Measurements from ENCODE around the gene SMAD1.
"Not testable (repeated sequence)": the region's sequence is repeated elsewhere in the genome, so short reads cannot be mapped to it uniquely, and the experiment has no call there.

SMAD1 gene

GRCh38 chr4:145566768-145567167 is 85.1 kb downstream of the SMAD1 start:
- Mint-ChIP-seq H3K27ac (no peak overlapping the region), H3K9me3 (no peaks in the 10 kb centered on the region), H3K4me3 (no peak overlapping the region), H3K27me3 (ENCODE audit: low read depth) (peaks cover 11% of the 10 kb centered on the region), H3K36me3 (ENCODE audit: low read depth) (no peaks in the 10 kb centered on the region), H3K4me1 (ENCODE audit: low read depth) (no peaks in the 10 kb centered on the region)
- no peak for DNase-seq (ENCODE audit: low spot score)

GRCh38 chr4:145567516-145567915 is 85.9 kb downstream of the SMAD1 start:
- peaks cover 11% of the 10 kb centered on the region for H3K27me3 Mint-ChIP-seq (ENCODE audit: low read depth)
- H3K9me3 Mint-ChIP-seq: peaks cover 6% of the 10 kb centered on the region
- no peaks in the 10 kb centered on the region for H3K36me3 Mint-ChIP-seq (ENCODE audit: low read depth)
- H3K27ac Mint-ChIP-seq: no peak overlapping the region
- H3K4me1 Mint-ChIP-seq (ENCODE audit: low read depth): no peaks in the 10 kb centered on the region
- no peak for DNase-seq (ENCODE audit: low spot score)
- no peak overlapping the region for H3K4me3 Mint-ChIP-seq

GRCh38 chr4:145574546-145574945 is 92.9 kb downstream of the SMAD1 start:
- not testable (repeated sequence) for H3K9me3 Mint-ChIP-seq; H3K4me1 Mint-ChIP-seq (ENCODE audit: low read depth)
- H3K27me3 Mint-ChIP-seq (ENCODE audit: low read depth): peaks cover 21% of the 10 kb centered on the region

GRCh38 chr4:145580906-145581305 is 99.3 kb downstream of the SMAD1 start:
- H3K27me3 Mint-ChIP-seq (ENCODE audit: low read depth): peaks cover 21% of the 10 kb centered on the region
- H3K27ac Mint-ChIP-seq: no peak overlapping the region
- no peaks in the 10 kb centered on the region for H3K4me1 Mint-ChIP-seq (ENCODE audit: low read depth)
- H3K9me3 Mint-ChIP-seq: no peaks in the 10 kb centered on the region
- H3K36me3 Mint-ChIP-seq (ENCODE audit: low read depth): no peaks in the 10 kb centered on the region
- H3K4me3 Mint-ChIP-seq: no peak overlapping the region
- no peak for DNase-seq (ENCODE audit: low spot score)

More at GRCh38 chr4:145574546-145574945, 92.9 kb downstream of the SMAD1 start:
- H3K4me3 Mint-ChIP-seq; DNase-seq (ENCODE audit: low spot score); H3K36me3 Mint-ChIP-seq (ENCODE audit: low read depth); H3K27ac Mint-ChIP-seq: not testable (repeated sequence)

GRCh38 chr4:145583191-145584055 is 101.8 kb downstream of the SMAD1 start:
- no peaks in the 10 kb centered on the region for H3K36me3 Mint-ChIP-seq (ENCODE audit: low read depth)
- no peaks in the 10 kb centered on the region for H3K9me3 Mint-ChIP-seq
- H3K27me3 Mint-ChIP-seq (ENCODE audit: low read depth): peaks cover 14% of the 10 kb centered on the region

GRCh38 chr4:145587088-145587754 is 105.6 kb downstream of the SMAD1 start:
- Mint-ChIP-seq H3K4me3 (no peak overlapping the region), H3K4me1 (ENCODE audit: low read depth) (no peaks in the 10 kb centered on the region), H3K9me3 (no peaks in the 10 kb centered on the region), H3K36me3 (ENCODE audit: low read depth) (no peaks in the 10 kb centered on the region), H3K27ac (no peak overlapping the region), H3K27me3 (ENCODE audit: low read depth) (peaks cover 20% of the 10 kb centered on the region)
- no peak for DNase-seq (ENCODE audit: low spot score)

More at GRCh38 chr4:145583191-145584055, 101.8 kb downstream of the SMAD1 start:
- no peak overlapping the region for H3K27ac Mint-ChIP-seq
- no peak for DNase-seq (ENCODE audit: low spot score)
- no peaks in the 10 kb centered on the region for H3K4me1 Mint-ChIP-seq (ENCODE audit: low read depth)
- H3K4me3 Mint-ChIP-seq: no peak overlapping the region

GRCh38 chr4:145589381-145589780 is 107.7 kb downstream of the SMAD1 start:
- not testable (repeated sequence) for DNase-seq (ENCODE audit: low spot score); H3K4me1 Mint-ChIP-seq (ENCODE audit: low read depth); H3K27ac Mint-ChIP-seq; H3K9me3 Mint-ChIP-seq; H3K4me3 Mint-ChIP-seq; H3K36me3 Mint-ChIP-seq (ENCODE audit: low read depth)
- H3K27me3 Mint-ChIP-seq (ENCODE audit: low read depth): peaks cover 22% of the 10 kb centered on the region

GRCh38 chr4:145589916-145590702 is 108.5 kb downstream of the SMAD1 start:
- Mint-ChIP-seq H3K36me3 (ENCODE audit: low read depth) (no peaks in the 10 kb centered on the region), H3K27me3 (ENCODE audit: low read depth) (peaks cover 24% of the 10 kb centered on the region), H3K27ac (no peak overlapping the region), H3K4me1 (ENCODE audit: low read depth) (no peaks in the 10 kb centered on the region), H3K9me3 (no peaks in the 10 kb centered on the region), H3K4me3 (no peak overlapping the region)
- no peak for DNase-seq (ENCODE audit: low spot score)

GRCh38 chr4:145602129-145602760 is 120.6 kb downstream of the SMAD1 start:
- Mint-ChIP-seq H3K9me3 (peaks cover 19% of the 10 kb centered on the region), H3K4me3 (no peak overlapping the region), H3K27ac (no peak overlapping the region), H3K27me3 (ENCODE audit: low read depth) (peaks cover 38% of the 10 kb centered on the region), H3K36me3 (ENCODE audit: low read depth) (no peaks in the 10 kb centered on the region), H3K4me1 (ENCODE audit: low read depth) (no peaks in the 10 kb centered on the region)
- no peak for DNase-seq (ENCODE audit: low spot score)

- peaks cover 16% of the 10 kb centered on the region for H3K9me3 Mint-ChIP-seq
- no peaks in the 10 kb centered on the region for H3K36me3 Mint-ChIP-seq (ENCODE audit: low read depth)
- H3K27ac Mint-ChIP-seq: no peak overlapping the region
- DNase-seq (ENCODE audit: low spot score): no peak
- H3K27me3 Mint-ChIP-seq (ENCODE audit: low read depth): peaks cover 32% of the 10 kb centered on the region
- H3K4me3 Mint-ChIP-seq: no peak overlapping the region
- no peaks in the 10 kb centered on the region for H3K4me1 Mint-ChIP-seq (ENCODE audit: low read depth)
These were observed 124.3 kb downstream of the SMAD1 start for GRCh38 chr4:145605941-145606340.

Data from T-helper 2 cell treated with Interferon-gamma antibody and Interleukin-4, amounts not matched to agents 5 μg/mL and 100 μg/mL, for 36 hours (primary cell).